Erythroblast (primary cell): ENCODE data around the gene SYK.

Experiments used
- GATA1 ChIP-seq: IDR thresholded peaks from 2 replicates; pipeline ENCODE4 v1.6.1; 2011; ENCODE audit warnings: low read depth, mild to moderate bottlenecking, control low read depth, low read length, moderate library complexity
- POLR2A ChIP-seq: IDR thresholded peaks from 2 replicates; pipeline ENCODE4 v1.6.1; 2011; ENCODE audit warnings: mild to moderate bottlenecking, low read length

- TF ChIP-seq POLR2A (no peak), GATA1 (no peak)
Observed at GRCh38 chr9:90946982-90947381, 145.4 kb downstream of the SYK start.
